Measurements from ENCODE around the gene SCGB3A1.

GRCh38 chr5:180599981-180600553 lies 8.8 kb upstream of the SCGB3A1 start:
- TF ChIP-seq, protein P1, sequence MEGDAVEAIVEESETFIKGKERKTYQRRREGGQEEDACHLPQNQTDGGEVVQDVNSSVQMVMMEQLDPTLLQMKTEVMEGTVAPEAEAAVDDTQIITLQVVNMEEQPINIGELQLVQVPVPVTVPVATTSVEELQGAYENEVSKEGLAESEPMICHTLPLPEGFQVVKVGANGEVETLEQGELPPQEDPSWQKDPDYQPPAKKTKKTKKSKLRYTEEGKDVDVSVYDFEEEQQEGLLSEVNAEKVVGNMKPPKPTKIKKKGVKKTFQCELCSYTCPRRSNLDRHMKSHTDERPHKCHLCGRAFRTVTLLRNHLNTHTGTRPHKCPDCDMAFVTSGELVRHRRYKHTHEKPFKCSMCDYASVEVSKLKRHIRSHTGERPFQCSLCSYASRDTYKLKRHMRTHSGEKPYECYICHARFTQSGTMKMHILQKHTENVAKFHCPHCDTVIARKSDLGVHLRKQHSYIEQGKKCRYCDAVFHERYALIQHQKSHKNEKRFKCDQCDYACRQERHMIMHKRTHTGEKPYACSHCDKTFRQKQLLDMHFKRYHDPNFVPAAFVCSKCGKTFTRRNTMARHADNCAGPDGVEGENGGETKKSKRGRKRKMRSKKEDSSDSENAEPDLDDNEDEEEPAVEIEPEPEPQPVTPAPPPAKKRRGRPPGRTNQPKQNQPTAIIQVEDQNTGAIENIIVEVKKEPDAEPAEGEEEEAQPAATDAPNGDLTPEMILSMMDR (IDR thresholded peaks at IDR 0.05): no peak
- no peak for TF ChIP-seq POLR2A (IDR thresholded peaks at IDR 0.05)
